Choroid plexus epithelial cell (primary cell): ENCODE data around the gene TBXAS1.

ENCODE experiments used
- DNase-seq: peaks from one replicate; pipeline ENCODE4 v3.0.0-alpha.2; 2010; ENCODE audit warnings: low read depth
- H3K4me3 ChIP-seq: 2 replicates; pipeline ENCODE4 v1.5.1; 2011; ENCODE audit warnings: low read depth, mild to moderate bottlenecking, control low read depth, low read length, moderate library complexity
- CTCF ChIP-seq: conservative IDR thresholded peaks from 2 replicates; pipeline ENCODE4 v1.5.1; 2011; ENCODE audit warnings: low read depth, mild to moderate bottlenecking, control low read depth, inconsistent platforms, low read length, moderate library complexity

TBXAS1 gene

DNA sequence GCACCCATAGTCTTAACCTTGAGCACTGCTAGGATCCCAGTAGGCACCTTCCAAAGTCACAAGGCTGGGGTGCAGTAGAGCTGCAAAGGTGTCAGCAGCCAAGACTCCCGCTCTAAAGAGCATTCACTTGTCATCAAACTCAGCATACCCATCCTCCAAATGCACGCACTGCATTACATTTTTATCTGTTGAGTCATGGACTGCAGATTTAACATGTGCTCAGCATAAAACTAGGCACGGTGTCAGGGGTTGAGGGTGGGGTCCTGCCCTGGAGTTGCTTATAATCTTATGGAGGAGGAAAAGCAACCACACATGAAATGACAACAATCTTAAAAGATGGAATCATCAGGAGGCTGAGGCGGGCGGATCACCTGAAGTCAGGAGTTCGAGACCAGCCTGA is 131.1 kb downstream of the TBXAS1 start:
- no peak for TF ChIP-seq CTCF
- H3K4me3 ChIP-seq: no peak overlapping the region
- DNase-seq: peak; percentile 57

GRCh38 chr7:139965942-139966628 is 137.0 kb downstream of the TBXAS1 start:
- no peak overlapping the region for H3K4me3 ChIP-seq
- TF ChIP-seq CTCF: no peak
- DNase-seq: no peak

DNA sequence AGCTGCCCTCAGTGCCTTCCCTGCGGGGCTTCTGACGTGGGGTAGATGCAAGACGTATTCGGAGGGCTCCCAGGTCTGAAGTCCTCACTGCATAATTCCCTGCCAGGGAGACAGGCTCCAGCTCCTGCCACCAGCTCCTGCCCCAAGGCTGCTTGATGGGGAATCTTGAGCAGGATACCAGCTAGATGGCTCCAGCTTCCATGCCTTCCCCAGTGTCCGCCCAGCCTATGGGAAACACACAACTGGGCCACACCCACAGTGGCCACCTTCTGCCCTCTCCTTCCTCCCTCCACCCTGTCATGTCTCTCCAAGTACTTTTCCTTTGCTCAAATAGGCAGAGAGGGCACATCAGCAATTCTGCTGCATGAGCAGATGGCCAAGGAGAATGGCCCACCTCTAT is 137.9 kb downstream of the TBXAS1 start:
- no peak for DNase-seq
- no peak overlapping the region for H3K4me3 ChIP-seq
- TF ChIP-seq CTCF: no peak

DNA sequence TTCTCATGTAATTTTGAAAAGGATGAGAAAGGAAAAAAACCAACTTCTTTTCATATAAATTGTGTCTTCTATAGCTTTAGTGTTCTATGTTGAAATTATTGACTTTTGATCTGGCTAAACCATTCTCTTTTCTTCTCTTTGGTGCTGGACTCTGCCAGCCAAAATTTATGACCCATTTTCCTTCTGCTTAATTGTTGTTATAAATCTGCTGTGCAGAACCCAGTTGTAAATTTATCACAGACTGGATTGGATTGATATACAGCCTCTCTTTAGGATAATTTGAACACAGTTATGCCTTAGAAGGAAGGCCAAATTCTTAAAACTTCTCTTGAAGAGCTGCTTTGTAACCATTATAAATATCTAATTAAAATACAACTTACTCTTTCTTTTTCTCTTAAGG is 139.9 kb downstream of the TBXAS1 start:
- DNase-seq: no peak
- no peak for TF ChIP-seq CTCF
- H3K4me3 ChIP-seq: no peak overlapping the region

- no peak overlapping the region for H3K4me3 ChIP-seq
- TF ChIP-seq CTCF: no peak
- DNase-seq: no peak
Observed at GRCh38 chr7:139972029-139972428, 143.0 kb downstream of the TBXAS1 start.

DNA sequence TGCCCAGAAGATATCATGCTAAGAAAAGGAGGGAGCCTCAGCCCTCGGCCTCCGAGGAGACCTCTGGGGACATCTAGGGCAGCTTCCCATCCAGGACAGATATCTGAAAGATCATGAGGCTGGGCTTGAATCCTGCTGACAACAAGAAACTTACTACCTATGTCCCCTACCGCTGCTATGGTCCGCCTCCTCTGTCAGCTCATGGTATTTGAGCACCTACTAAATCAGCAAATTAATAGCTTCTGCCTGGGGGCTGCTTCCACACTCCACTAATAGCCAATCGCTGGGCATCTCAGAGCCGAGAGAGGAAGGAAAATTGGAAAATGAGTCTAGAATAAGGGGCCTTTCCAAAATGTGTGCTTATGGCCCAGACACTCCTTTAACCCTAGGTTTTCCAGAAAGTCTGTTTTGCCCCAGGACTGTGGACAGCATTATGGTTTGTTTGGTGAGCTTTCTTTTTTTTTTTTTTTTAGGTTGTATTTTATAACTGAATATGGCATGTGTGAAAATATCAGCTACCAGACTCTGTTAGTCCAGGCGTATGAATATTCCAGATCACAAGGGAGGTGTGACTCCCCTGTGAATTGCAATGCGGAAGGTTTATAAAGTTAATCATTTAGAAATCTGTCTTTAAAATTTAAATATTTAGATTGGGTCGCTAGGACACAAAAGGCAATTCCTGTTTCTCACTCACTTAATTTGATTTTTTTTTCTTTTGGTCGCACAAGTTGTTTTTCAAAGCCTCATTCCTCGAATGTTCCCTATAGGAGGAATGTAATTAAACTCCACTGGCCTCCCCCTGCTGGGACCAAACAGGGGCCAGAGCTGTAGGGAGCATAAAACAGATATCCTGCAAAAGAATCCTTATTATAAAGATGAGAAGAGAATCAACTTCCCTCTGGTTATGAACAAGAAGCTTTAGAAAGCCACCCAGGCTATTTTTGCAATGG is 144.3 kb downstream of the TBXAS1 start:
- TF ChIP-seq CTCF: peak; percentile 17
- H3K4me3 ChIP-seq: no peak overlapping the region
- DNase-seq: no peak
